Measurements from ENCODE around the gene ZYG11B. TPM values are rescaled to one million over a fixed set of nuclear protein-coding genes. Genes with fewer than 3 reads are reported as not detected.
"Not testable (repeated sequence)": the region's sequence is repeated elsewhere in the genome, so short reads cannot be mapped to it uniquely, and the experiment has no call there.

Gene ZYG11B
- total RNA-seq, 1 donor: 22.9 TPM

DNA sequence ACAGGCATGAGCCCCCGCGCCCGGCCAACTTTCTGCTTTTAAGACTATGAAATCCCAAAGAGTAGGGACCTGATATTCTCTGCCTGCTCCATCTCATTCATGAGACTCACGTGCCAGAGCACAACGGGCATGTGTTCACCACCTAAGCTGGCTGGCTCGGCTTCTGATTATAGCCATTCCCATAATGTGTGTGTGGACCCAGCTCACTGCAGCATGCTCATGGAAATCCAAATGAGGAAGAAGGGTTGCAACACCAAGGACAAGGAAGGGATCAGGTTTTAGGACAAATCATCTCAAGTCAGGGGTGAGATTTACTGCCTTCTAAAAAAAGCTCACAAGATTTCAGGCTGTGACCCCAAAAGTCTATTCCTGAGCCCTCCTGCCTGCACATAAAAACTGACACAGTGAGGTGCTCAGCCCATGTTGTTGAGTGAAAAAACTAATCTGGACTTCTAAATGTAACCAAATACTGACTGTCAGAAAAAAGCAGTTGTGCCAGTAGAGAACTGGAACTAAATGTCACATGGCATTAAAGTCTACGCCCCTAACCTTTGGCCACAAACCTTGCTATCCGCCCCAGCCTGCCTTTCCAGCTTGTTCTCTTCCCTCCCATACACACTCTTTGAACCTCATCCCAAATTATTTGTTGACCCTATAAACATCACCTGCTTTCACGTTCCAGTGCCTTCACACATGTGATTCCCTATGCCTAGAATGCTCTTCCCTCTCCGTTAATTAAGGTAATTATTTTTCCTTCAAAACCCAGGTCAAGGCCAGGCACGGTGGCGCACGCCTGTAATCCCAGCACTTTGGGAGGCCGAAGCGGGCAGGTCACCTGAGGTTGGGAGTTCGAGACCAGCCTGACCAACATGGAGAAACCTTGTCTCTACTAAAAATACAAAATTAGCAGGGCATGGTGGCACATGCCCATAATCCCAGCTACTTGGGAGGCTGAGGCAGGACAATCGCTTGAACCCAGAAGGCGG is 19.0 kb upstream of the ZYG11B start:
- DNase-seq (ENCODE audit: low read depth in 2 of 3, low spot score in 2 of 3): no peak

DNA sequence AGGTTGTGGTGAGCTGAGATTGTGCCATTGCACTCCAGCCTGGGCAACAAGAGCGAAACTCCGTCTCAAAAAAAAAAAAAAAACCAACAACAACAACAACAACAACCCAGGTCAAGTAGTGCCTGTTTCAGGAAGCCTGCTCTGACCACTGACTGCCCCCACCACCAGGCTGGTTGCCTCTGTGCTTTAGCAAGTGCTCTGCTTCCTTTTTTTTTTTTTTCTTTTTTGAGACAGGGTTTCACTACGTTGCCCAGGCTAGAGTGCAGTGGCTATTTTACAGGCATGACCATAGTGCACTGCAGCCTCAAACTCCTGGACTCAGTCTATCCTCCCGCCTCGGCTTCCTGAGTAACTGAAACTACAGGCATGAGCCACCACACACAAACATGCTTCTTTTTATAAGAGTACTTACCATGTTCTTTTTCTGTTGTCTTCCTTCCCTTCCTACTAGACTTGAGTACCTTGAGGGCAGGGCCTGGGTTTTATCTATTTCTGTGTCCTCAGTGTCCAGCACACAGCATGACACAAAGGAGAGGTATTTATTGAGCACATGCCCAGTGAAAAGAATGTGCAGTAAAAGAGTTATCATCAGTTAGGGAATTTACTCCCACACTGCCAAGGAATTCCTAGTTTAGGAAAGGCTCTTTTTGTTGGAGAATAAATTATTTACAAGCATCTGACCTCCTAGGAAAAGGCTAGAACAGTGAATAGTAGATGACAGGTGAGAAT is 18.2 kb upstream of the ZYG11B start:
- no peak for DNase-seq (ENCODE audit: low read depth in 2 of 3, low spot score in 2 of 3)

DNA sequence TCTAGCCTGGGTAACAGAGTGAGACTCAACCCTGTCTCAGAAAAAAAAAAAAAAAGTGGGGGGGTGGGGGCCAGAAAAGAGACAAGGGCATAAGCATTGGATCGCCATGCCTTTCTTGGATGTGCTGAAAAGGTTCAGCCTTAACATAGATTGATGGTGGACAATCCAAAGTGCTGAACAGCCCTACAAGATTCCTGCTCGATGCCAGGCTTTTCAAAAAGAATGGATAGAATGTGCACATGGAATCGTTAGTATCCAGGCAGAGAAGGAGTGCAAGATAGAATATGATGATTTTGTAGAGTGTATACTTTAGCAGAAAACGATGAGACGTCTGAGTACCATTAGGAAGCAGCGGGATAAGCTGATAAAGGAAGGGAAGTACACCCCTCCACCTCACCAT is 17.2 kb upstream of the ZYG11B start:
- no peak for DNase-seq (ENCODE audit: low read depth in 2 of 3, low spot score in 2 of 3)

DNA sequence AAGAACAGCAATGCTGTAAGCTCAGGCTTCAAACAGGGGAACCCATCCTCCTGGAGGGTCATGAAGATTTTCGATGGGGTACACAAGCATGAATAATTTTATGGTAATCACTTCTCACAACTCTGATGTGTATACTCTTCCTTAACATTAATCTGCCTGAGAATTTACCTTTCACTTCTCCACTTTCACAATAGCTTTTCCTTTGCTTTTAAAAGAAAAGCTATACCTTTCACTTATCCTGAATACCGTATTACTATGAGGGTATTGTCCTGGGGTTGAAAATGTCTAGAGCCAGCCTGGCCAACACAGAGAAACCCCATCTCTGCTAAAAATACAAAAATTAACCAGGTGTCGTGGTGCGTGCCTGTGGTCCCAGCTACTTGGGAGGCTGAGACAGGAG is 12.7 kb upstream of the ZYG11B start:
- no peak for DNase-seq (ENCODE audit: low read depth in 2 of 3, low spot score in 2 of 3)

DNA sequence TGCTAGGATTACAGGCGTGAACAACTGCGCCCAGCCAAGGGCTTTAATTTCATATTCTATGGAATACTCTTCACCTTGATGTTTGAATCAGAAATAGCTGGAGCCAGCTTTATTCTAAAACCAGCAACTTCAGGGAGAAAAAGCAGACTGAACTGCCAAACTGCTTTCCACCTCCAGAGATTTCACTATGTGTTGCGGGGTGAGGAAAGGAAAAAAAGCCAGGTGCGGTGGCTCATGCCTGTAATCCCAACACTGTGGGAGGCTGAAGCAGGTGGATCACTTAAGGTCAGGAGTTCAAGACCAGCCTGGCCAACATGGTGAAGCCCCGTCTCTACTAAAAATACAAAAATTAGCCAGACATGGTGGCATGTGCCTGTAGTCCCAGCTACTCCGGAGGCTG is 11.0 kb upstream of the ZYG11B start:
- DNase-seq (ENCODE audit: low read depth in 2 of 3, low spot score in 2 of 3): not testable (repeated sequence)

DNA sequence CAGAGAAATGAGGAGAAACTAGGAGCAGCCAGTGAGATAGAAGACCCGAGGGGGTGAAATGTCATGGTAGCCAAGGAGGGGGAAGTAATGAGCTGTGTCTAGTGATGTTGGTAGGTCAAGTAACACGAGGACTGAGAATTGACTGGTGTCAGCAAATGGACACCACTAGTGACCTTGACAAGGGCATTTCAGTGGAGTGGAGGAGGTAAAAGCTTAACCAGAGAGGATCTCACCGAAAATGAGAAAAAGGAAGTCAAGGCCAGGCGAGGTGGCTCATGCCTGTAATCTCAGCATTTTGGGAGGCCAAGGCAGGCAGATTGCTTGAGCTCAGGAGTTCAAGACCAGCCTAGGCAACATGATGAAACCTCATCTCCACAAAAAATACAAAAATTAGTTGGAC is 3.0 kb upstream of the ZYG11B start:
- no peak for DNase-seq (ENCODE audit: low read depth in 2 of 3, low spot score in 2 of 3)

DNA sequence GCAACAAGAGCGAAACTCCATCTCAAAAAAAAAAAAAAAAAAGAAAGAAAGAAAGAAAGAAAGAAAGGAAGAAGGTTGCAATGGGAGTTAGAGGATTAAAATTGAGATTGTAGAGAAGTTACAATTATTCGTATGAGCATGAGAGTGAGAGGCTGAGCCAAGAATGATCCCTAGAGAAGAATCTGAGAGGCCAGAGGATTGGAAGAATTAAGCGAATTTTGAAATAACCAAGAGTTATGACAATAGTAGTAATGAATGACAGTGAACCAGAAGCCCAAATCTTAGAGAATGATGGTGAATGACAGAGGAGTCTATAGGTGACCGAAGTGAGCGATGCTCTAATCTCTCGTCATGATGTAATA is 369 bp upstream of the ZYG11B start:
- DNase-seq (ENCODE audit: low read depth in 2 of 3, low spot score in 2 of 3): no peak

DNA sequence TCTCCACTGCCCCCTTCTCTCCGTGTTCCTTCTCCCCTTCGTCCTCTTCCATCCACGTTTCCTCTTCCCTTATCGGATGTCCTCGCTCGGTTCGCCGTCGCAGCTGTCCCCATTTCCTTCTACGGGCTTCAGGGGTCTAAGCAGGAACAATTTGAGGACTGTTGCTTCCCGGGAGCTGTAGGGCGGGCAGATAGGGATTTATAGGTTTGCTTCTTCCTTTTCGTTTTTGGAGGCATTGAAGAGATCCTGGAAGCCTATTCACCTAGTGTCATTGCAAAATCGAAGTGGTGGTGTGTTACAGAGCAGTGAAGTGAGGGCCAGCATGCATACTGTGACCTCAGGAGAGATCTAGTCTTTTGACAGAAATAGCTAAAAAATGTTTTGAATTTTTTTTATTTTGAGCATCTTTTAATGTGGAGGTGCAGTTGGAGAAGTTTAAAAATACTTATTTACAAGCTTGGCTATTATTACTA is 897 bp downstream of the ZYG11B start:
- DNase-seq (ENCODE audit: low read depth in 2 of 3, low spot score in 2 of 3): peak in 1 of 3 donors; percentile 9

DNA sequence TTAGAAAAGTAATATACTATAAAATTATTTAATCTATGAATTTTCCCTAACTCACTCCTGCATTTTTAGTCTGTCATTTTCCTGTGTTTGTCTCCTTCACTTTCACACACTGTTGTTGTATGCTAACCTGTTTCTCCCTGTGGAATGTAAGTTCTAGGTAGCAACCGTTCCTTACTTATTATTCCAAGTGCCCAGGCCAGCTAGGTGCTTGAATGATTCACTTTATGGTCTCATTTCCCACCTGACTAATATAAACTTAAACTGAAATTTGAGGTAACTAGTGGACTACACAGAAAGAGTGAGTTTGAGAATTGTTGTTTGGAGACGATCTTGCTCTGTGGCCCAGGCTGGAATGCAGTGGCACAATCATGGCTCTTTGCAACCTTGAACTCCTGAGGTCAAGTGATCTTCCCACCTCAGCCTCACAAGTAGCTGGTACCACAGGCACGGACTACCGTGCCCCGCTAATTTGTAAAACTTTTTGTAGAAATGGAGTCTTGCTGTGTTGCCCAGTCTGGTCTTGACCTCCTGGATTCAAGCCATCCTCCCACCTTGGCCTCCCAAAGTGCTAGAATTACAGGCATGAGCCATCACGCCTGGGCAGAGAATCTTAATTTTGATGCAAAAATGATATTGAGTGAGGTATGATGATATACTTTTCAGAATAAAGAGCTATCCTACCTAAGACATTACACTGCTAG is 1.9 kb downstream of the ZYG11B start:
- DNase-seq (ENCODE audit: low read depth in 2 of 3, low spot score in 2 of 3): no peak

DNA sequence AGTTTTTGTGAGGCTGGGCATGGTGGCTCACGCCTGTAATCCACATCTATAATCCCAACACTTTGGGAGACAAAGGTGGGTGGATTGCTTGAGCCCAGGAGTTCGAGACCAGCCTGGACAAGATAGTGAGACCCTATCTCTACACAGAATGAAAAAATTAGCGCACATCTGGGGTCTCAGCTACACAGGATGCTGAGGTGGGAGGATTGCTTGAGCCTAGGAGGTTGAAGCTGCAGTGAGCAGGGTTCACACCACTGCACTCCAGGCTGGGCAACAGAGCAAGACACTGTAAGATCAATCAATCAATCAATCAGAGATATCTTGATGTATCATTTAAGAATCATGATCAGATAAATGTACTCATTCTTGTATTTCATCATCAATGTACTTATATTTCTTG is 7.1 kb downstream of the ZYG11B start:
- DNase-seq (ENCODE audit: low read depth in 2 of 3, low spot score in 2 of 3): no peak

DNA sequence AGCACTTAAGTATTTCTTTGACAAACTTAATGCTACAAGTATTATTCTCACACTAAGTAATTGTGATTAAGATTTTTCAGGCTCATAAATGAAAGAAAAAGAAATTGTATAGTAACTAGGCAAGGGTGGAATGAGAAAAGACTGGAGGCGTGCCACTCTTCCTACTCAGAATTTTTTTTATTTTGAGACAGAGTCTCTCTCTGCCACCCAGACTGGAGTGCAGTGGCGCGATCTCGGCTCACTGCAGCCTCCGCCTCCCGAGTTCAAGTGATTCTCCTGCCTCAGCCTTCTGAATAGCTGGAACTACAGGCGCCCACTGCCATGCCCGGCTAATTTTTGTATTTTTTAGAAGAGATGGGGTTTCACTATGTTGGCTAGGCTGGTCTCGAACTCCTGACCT is 9.1 kb downstream of the ZYG11B start:
- DNase-seq (ENCODE audit: low read depth in 2 of 3, low spot score in 2 of 3): not testable (repeated sequence)

DNA sequence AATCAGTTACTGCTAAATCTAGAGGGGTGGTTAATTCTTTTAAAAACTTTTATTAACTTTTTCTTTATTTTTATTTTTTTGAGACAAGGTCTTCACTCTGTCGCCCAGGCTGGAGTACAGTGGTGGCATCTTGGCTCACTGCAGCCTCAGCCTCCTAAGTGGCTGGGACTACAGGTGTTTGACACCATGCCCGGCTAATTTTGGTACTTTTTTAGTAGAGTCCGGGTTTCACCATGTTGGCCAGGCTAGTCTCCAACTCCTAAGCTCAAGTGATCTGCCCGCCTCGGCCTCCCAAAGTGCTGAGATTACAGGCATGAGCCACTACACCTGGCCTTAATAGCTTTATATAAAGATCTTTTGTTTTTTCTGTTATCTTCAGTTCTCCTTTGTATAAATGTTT is 11.9 kb downstream of the ZYG11B start:
- DNase-seq (ENCODE audit: low read depth in 2 of 3, low spot score in 2 of 3): no peak

DNA sequence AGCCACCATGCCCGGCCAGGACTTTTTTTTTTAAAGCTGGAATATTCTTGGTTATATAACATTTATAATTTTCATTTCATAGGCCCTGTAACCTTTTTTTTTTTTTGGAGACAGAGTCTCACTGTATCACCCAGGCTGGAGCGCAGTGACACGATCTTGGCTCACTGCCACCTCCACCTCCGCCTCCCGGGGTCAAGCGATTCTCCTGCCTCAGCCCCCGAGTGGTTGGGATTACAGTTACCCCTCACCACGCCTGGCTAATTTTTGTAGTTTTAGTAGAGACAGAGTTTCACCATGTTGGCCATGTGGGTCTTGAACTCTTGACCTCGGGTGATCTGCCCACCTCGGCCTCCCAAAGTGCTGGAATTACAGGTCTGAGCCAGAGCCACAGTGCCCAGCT is 12.6 kb downstream of the ZYG11B start:
- DNase-seq (ENCODE audit: low read depth in 2 of 3, low spot score in 2 of 3): no peak

DNA sequence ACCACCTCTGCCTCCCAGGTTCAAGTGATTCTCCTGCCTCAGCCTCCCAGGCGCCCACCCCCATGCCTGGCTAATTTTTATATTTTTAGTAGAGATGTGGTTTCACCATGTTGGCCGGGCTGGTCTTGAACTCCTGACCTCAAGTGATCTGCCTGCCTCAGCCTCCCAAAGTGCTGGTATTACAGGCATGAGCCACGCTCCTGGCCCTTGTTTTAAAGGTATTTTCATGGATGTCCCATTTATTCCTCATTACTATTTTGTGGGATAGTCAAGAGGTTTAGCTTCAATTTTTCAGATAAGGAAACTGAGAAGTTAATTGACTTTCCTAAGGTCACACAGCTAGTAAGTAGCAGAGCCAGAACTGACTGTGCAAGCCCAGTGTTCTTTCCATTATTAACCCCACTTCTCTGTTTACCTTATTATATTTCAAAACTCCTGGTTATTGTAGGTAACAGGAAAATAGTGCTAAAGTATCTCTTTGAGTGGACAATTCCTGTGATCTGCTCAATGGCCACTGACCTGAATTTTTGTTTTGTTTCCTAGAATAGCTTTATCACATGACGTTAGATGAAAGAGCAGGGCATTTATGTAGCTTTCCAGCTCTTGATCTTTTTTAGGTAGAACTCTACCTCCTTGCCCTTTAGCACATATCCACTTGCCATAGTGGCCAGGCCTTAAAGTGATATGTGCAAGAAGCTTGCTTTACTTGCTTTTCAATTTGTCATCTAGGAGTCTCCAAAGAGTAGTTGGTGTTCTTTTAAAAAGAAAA is 13.6 kb downstream of the ZYG11B start:
- no peak for DNase-seq (ENCODE audit: low read depth in 2 of 3, low spot score in 2 of 3)

DNA sequence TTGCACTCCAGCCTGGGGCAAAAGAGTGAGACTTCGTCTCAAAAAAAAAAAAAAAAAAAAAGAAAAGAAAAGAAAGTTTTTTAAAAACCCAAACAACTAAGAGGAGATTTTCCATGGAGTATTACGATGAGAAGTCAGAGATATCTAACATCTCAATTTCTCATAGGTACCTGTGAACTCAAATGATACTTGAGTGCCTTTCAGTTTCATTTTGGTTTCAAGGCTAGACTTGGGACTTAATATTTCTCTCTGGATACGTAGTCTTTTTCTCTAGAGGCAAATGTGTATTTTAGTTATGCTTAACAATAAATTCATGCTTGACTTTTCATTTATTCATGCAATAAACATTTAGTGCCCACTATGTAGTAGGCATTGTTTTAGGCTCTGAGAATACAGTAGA is 15.0 kb downstream of the ZYG11B start:
- no peak for DNase-seq (ENCODE audit: low read depth in 2 of 3, low spot score in 2 of 3)

DNA sequence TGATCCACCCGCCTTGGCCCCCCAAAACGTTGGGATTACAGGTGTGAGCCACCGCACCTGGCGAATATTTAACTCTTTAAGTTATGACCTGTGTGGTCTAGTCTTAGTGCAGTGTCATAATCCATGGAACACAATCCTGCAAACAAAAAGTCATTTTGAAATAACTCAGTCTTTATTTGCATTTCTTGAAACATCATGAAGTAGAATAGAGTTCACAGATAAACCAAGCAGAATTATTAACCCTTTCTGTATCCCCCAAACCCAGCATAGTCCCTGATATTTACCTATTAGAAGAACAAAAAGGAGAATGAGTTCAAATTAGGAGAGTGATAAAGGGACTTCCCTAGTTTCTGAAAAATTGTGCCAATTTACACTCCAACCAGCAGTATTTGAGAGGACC is 19.9 kb downstream of the ZYG11B start:
- no peak for DNase-seq (ENCODE audit: low read depth in 2 of 3, low spot score in 2 of 3)

DNA sequence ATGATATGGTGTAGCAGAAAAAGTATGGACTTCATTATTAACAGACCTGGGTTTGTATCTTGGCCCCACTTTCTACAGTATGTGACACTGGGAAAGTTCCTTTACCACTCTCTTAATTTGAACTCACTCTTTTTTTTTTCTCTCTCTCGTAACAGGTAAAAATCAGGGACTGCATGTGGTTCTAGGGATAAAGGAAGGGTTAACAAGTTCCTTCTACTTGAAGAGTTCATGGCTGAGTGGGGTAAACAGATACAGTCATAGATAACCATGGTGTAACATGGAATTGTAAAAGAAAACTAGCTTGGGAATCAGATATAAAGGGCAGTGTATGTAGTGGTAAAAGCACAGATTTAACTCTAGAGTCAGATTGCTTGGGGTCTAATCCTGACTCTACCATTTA is 21.2 kb downstream of the ZYG11B start:
- no peak for DNase-seq (ENCODE audit: low read depth in 2 of 3, low spot score in 2 of 3)

DNA sequence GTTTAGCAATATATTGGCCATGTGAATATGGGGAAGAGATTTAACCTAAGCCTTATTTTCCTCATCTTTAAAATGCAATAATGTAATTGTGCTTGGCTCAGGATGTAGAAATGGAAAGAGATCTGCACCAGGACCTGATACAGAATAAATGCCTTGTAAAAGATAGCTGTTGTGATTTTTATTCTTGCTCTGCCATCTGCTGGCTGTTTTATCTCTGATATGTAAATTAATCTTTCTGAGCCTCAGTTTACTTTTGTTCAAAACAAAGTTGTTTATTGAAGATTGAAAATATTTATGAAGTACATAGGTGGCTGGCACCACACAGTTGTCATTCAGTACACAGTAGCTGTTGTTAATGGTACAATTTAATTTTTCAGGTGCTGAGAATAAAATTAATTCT is 21.9 kb downstream of the ZYG11B start:
- DNase-seq (ENCODE audit: low read depth in 2 of 3, low spot score in 2 of 3): no peak

DNA sequence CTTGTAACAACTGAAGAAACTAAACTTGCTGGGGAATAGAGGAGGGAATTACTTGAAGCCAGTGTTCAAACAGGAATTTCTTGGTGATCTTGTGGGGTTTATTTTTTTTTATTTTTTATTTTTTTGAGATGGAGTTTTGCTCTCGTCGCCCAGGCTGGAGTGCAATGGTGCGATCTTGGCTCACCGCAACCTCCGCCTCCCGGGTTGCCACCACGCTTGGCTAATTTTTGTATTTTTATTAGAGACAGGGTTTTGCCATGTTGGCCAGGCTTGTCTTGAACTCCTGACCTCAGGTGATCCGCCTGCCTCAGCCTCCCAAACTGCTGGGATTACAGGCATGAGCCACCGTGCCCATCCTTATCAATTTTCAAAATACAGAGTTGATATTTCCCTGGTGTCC is 23.2 kb downstream of the ZYG11B start:
- DNase-seq (ENCODE audit: low read depth in 2 of 3, low spot score in 2 of 3): not testable (repeated sequence)

DNA sequence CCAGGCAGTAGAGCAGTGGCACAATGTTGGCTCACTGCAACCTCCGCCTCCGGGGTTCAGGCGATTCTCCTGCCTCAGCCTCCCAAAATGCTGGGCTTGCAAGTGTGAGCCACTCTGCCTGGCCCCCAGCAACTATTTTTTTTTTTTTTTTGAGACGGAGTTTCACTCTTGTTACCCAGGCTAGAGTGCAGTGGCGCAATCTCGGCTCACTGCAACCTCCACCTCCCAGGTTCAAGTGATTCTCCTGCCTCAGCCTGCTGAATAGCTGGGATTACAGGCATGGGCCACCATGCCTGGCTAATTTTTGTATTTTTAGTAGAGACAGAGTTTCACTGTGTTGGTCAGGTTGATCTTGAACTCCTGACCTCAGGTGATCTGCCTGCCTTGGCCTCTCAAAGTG is 23.9 kb downstream of the ZYG11B start:
- DNase-seq (ENCODE audit: low read depth in 2 of 3, low spot score in 2 of 3): not testable (repeated sequence)
